ENCODE measurements around the gene ATRAID. TPM values are rescaled to one million over a fixed set of nuclear protein-coding genes. Genes with fewer than 3 reads are reported as not detected.

ATRAID gene
- polyA plus RNA-seq, 6 donors from 2014 or later: 296 to 424 (median 357) TPM

DNA sequence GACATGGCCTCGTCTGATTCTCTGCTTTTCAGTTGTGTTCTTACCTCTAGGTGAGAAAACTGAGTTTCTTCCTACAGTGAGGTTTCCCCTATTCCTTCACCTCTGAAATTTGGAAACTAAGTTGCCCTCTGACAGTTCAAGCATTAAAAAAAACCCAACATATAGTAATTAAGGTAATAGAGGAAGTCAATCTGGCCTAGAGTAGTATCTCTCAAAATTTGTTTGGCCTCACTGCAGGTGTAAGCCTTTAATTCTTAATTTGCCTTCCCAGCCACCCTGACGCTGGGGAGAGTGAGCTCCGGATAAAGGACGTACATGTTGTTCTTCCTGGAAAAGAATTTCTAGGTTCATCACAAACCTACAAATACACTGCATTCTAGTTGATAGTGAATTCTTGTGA, 6.8 kb downstream of the ATRAID start:
- peaks cover 6 to 10% of the 10 kb centered on the region in 2 donors for H3K36me3 Mint-ChIP-seq
- H3K4me1 Mint-ChIP-seq: peaks cover 36 to 38% (median 38%) of the 10 kb centered on the region in 3 donors
- peak overlapping the region in 7 of 8 donors; percentile 35 to 99 (median 96) for H3K4me3 Mint-ChIP-seq
- H3K27me3 Mint-ChIP-seq: no peaks in the 10 kb centered on the region
- no peaks in the 10 kb centered on the region for H3K9me3 Mint-ChIP-seq
- peak overlapping the region in 2 of 6 donors; percentile 34 to 75 for H3K27ac Mint-ChIP-seq
- ATAC-seq (ENCODE audit: low read depth in 2 of 2): no peak
- DNase-seq: no peak

DNA sequence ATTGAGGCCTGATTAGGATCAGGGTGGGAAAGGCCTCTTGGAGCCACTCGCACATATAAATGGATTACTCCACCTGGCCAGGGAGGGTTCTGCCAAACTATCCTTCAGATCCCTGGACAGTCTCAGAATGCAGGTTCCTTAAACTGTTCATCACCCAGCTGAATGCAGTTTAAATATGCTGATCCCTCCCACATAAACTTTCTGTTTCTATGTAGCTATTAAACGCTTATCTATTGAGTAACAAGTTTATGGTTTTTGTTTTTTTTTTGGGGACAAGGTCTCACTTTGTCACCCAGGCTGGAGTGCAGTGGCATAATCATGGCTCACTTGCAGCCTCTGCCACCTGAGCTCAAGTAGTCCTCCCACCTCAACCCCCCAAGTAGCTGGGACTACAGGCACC, 7.2 kb downstream of the ATRAID start:
- no peaks in the 10 kb centered on the region for H3K27me3 Mint-ChIP-seq
- H3K4me3 Mint-ChIP-seq: peak overlapping the region in 4 of 8 donors; percentile 35 to 96 (median 90)
- no peak for ATAC-seq (ENCODE audit: low read depth in 2 of 2)
- no peaks in the 10 kb centered on the region for H3K9me3 Mint-ChIP-seq
- peak overlapping the region in 1 of 6 donors; percentile 34 for H3K27ac Mint-ChIP-seq
- DNase-seq: no peak
- peaks cover 33 to 37% (median 36%) of the 10 kb centered on the region in 3 donors for H3K4me1 Mint-ChIP-seq
- peaks cover 6 to 12% of the 10 kb centered on the region in 2 donors for H3K36me3 Mint-ChIP-seq

DNA sequence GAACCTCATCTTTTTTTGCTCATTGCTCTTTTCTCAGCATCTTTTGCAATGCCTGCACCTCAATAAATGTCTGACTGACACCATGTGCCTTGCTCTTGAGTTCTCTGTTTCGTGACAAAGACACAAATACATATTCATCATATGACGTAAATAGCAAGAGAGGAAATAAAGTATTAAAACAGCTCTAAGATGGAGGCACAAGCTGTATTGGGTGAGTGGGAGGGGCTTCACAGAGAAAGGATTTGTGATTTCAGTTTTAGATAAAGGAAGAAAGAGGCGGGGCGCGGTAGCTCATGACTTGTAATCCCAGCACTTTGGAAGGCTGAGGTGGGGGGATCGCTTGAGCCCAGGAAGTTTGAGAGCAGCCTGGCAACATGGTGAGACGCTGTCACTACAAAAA, 8.2 kb downstream of the ATRAID start:
- peak overlapping the region in 1 of 8 donors; percentile 41 for H3K4me3 Mint-ChIP-seq
- no peaks in the 10 kb centered on the region for H3K27me3 Mint-ChIP-seq
- H3K9me3 Mint-ChIP-seq: no peaks in the 10 kb centered on the region
- ATAC-seq (ENCODE audit: low read depth in 2 of 2) (no peak), DNase-seq (no peak)
- H3K27ac Mint-ChIP-seq: peak overlapping the region in 1 of 6 donors; percentile 14
- H3K4me1 Mint-ChIP-seq: peaks cover 33 to 37% (median 36%) of the 10 kb centered on the region in 3 donors
- H3K36me3 Mint-ChIP-seq: peaks cover 10 to 22% of the 10 kb centered on the region in 2 donors

DNA sequence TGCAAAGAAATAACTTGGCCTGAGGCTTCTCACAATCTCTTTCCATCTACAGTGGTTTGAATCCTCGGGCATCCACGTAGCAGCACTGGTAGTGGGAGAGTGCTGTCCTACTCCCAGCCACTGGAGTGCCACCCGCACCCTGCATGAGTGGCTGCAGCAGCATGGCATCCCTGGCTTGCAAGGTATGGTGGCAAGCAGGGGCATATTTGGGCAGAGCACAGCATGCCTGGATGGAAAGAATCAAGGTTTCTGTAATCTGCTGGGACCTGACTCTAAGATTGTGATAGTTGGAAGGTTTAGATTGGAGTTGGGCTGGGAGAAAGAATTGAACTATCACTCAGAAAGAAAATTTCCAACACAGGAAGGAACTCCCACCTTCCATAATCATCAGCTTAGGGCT, 9.3 kb downstream of the ATRAID start:
- Mint-ChIP-seq H3K27ac (no peak overlapping the region), H3K36me3 (peaks cover 10 to 25% of the 10 kb centered on the region in 2 donors), H3K27me3 (no peaks in the 10 kb centered on the region), H3K4me1 (peaks cover 27 to 37% (median 31%) of the 10 kb centered on the region in 3 donors), H3K9me3 (no peaks in the 10 kb centered on the region), H3K4me3 (peak overlapping the region in 2 of 8 donors; percentile 37 to 54)
- DNase-seq: no peak
- no peak for ATAC-seq (ENCODE audit: low read depth in 2 of 2)

DNA sequence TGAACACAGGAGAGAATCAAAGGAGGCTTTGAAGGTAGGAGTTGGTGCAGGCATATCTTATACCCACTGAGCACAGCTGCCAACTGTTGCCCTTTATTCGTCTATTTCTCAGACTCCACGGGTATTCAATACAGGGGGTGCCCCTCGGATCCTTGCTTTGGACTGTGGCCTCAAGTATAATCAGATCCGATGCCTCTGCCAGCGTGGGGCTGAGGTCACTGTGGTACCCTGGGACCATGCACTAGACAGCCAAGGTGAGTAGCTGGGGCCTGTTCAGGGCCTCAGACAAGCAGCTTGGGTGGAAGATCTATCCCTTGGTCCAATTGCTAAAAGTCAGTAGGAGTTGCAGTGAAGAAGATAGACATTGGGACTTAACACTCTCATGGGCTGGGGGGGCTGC, 10.6 kb downstream of the ATRAID start:
- Mint-ChIP-seq H3K4me3 (no peak overlapping the region), H3K27me3 (no peaks in the 10 kb centered on the region), H3K4me1 (peaks cover 16 to 27% (median 20%) of the 10 kb centered on the region in 3 donors), H3K36me3 (peaks cover 15 to 32% of the 10 kb centered on the region in 2 donors), H3K27ac (no peak overlapping the region), H3K9me3 (no peaks in the 10 kb centered on the region)
- DNase-seq: no peak
- no peak for ATAC-seq (ENCODE audit: low read depth in 2 of 2)

DNA sequence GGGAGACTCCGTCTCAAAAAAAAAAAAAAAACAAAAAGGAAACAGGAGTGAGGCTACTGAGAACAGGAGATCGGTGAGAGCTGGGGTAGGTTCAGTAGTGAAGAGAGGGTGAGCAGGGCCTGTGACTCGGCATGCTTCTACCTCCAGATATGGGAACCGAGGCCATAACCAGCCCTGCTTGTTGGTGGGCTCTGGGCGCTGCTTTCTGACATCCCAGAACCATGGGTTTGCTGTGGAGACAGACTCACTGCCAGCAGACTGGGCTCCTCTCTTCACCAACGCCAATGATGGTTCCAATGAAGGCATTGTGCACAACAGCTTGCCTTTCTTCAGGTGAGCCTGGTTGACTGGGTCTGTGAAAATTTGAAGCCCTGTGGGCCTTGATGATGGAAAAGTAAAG, 11.6 kb downstream of the ATRAID start:
- no peak for ATAC-seq (ENCODE audit: low read depth in 2 of 2)
- H3K4me3 Mint-ChIP-seq: no peak overlapping the region
- peaks cover 22 to 32% of the 10 kb centered on the region in 2 donors for H3K36me3 Mint-ChIP-seq
- H3K4me1 Mint-ChIP-seq: peaks cover 6 to 17% (median 10%) of the 10 kb centered on the region in 3 donors
- no peaks in the 10 kb centered on the region for H3K9me3 Mint-ChIP-seq
- H3K27ac Mint-ChIP-seq: no peak overlapping the region
- no peaks in the 10 kb centered on the region for H3K27me3 Mint-ChIP-seq
- no peak for DNase-seq

DNA sequence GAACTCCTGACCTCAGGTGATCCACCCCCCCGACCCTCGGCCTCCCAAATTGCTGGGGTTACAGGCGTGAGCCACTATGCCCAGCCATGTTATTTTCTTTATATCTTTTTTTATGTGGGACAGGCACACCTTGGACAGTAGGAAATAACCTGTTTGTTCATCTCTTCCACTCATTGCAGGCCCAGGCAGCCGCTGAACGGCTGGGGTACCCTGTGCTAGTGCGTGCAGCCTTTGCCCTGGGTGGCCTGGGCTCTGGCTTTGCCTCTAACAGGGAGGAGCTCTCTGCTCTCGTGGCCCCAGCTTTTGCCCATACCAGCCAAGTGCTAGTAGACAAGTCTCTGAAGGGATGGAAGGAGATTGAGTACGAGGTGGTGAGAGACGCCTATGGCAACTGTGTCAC, 13.7 kb downstream of the ATRAID start:
- peak overlapping the region in 1 of 6 donors; percentile 54 for H3K27ac Mint-ChIP-seq
- no peak overlapping the region for H3K4me3 Mint-ChIP-seq
- DNase-seq: no peak
- peaks cover 22 to 32% of the 10 kb centered on the region in 2 donors for H3K36me3 Mint-ChIP-seq
- ATAC-seq (ENCODE audit: low read depth in 2 of 2): no peak
- H3K9me3 Mint-ChIP-seq: no peaks in the 10 kb centered on the region
- no peaks in the 10 kb centered on the region for H3K27me3 Mint-ChIP-seq
- H3K4me1 Mint-ChIP-seq: peaks cover 0 to 13% (median 6%) of the 10 kb centered on the region in 3 donors

DNA sequence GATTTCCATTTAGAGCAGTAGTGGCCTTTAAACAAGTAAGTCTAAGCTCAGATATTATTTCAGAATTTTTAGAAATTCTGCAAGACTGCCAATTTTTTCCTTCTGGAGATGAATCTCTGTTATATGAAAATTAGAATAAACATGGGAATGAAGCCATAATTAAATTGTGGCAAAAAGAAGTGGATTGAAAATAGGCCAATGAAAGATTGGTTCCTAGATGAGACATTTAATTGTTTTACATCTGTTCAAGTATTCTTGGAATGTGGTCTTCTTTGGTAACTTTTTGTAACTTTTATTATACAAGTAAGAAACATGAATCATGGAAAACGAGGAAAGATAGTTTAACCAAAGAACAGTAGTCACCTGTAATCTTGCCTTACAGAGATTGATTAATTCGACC, 15.7 kb downstream of the ATRAID start:
- Mint-ChIP-seq H3K9me3 (no peaks in the 10 kb centered on the region), H3K4me1 (peaks cover 4 to 6% (median 5%) of the 10 kb centered on the region in 3 donors), H3K27me3 (no peaks in the 10 kb centered on the region), H3K27ac (no peak overlapping the region), H3K4me3 (no peak overlapping the region), H3K36me3 (peaks cover 18 to 34% of the 10 kb centered on the region in 2 donors)
- DNase-seq (no peak), ATAC-seq (ENCODE audit: low read depth in 2 of 2) (no peak)

DNA sequence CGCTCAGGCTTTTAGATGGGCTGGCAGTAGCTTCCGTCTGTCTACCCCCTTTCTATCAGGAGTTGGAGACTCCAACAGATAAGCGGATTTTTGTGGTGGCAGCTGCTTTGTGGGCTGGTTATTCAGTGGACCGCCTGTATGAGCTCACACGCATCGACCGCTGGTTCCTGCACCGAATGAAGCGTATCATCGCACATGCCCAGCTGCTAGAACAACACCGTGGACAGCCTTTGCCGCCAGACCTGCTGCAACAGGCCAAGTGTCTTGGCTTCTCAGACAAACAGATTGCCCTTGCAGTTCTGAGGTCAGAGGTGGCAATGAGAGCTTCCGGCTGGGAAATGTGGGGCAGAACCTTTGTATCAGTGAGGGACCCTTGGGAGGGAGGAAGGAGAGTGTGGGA, 20.1 kb downstream of the ATRAID start:
- DNase-seq (no peak), ATAC-seq (ENCODE audit: low read depth in 2 of 2) (no peak)
- Mint-ChIP-seq H3K36me3 (peaks cover 33 to 36% of the 10 kb centered on the region in 2 donors), H3K4me1 (peaks cover 0 to 6% (median 4%) of the 10 kb centered on the region in 3 donors), H3K27ac (no peak overlapping the region), H3K4me3 (no peak overlapping the region), H3K9me3 (no peaks in the 10 kb centered on the region), H3K27me3 (no peaks in the 10 kb centered on the region)

DNA sequence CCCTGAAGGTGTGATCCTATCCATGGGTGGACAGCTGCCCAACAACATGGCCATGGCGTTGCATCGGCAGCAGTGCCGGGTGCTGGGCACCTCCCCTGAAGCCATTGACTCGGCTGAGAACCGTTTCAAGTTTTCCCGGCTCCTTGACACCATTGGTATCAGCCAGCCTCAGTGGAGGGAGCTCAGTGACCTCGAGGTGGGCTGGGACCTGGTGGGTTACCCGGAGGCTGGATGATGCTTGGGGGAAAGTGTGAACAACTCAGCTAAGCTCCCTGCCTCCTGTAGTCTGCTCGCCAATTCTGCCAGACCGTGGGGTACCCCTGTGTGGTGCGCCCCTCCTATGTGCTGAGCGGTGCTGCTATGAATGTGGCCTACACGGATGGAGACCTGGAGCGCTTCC, 21.5 kb downstream of the ATRAID start:
- ATAC-seq (ENCODE audit: low read depth in 2 of 2) (no peak), DNase-seq (no peak)
- Mint-ChIP-seq H3K36me3 (peaks cover 28 to 47% of the 10 kb centered on the region in 2 donors), H3K27ac (no peak overlapping the region), H3K4me1 (peaks cover 1 to 6% (median 4%) of the 10 kb centered on the region in 3 donors), H3K4me3 (no peak overlapping the region), H3K9me3 (no peaks in the 10 kb centered on the region), H3K27me3 (no peaks in the 10 kb centered on the region)

DNA sequence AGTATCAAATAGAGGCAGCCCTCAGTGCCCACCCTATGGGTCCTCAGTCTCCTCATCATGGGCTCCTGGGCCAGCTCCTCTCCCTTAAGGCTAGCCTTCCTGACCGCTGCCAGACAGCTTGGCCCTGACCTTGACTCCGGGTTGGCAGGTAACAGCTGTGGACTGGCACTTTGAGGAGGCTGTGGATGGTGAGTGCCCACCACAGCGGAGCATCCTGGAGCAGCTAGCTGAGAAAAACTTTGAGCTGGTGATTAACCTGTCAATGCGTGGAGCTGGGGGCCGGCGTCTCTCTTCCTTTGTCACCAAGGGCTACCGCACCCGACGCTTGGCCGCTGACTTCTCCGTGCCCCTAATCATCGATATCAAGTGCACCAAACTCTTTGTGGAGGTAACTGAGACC, 24.3 kb downstream of the ATRAID start:
- no peaks in the 10 kb centered on the region for H3K9me3 Mint-ChIP-seq
- no peak for DNase-seq
- H3K27ac Mint-ChIP-seq: peak overlapping the region in 2 of 6 donors; percentile 9 to 68
- H3K36me3 Mint-ChIP-seq: peaks cover 28 to 63% of the 10 kb centered on the region in 2 donors
- no peak overlapping the region for H3K4me3 Mint-ChIP-seq
- H3K4me1 Mint-ChIP-seq: peaks cover 1 to 6% (median 4%) of the 10 kb centered on the region in 3 donors
- H3K27me3 Mint-ChIP-seq: no peaks in the 10 kb centered on the region
- no peak for ATAC-seq (ENCODE audit: low read depth in 2 of 2)

DNA sequence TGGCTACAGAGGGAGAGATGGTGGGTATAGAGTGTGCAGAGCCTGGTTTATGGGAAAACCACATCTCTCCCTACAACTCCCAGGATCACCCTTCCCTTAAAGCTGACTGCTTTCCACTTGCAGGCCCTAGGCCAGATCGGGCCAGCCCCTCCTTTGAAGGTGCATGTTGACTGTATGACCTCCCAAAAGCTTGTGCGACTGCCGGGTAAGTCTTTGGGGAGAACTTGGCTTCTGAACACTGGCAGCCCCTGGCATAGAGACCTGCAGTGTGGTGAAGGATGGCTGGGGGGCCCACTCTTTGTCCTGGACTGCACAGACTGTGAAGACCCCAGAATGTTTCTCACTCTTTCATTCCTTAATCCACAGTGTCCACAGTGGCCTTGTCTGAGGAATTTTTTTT, 24.8 kb downstream of the ATRAID start:
- Mint-ChIP-seq H3K4me1 (peaks cover 1 to 4% (median 3%) of the 10 kb centered on the region in 3 donors), H3K4me3 (no peak overlapping the region), H3K9me3 (no peaks in the 10 kb centered on the region), H3K27ac (peak overlapping the region in 1 of 6 donors; percentile 68), H3K36me3 (peaks cover 28 to 58% of the 10 kb centered on the region in 2 donors), H3K27me3 (no peaks in the 10 kb centered on the region)
- ATAC-seq (ENCODE audit: low read depth in 2 of 2) (no peak), DNase-seq (no peak)

DNA sequence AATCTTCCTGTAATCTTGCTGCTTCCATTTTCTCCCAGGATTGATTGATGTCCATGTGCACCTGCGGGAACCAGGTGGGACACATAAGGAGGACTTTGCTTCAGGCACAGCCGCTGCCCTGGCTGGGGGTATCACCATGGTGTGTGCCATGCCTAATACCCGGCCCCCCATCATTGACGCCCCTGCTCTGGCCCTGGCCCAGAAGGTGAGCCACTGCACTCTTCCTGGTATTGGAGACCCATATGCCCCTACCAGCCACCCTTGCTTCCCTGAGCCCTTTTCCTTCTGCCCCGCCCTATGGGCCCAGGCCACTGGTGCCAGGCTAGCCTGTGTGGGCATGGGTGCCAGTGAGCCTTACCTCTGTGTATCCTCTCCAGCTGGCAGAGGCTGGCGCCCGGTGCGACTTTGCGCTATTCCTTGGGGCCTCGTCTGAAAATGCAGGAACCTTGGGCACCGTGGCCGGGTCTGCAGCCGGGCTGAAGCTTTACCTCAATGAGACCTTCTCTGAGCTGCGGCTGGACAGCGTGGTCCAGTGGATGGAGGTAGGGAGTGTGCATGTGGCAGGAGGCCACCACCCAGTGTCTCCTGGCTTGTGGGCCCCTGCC, 25.6 kb downstream of the ATRAID start:
- H3K36me3 Mint-ChIP-seq: peaks cover 27 to 57% of the 10 kb centered on the region in 2 donors
- H3K27ac Mint-ChIP-seq: no peak overlapping the region
- H3K27me3 Mint-ChIP-seq: no peaks in the 10 kb centered on the region
- no peak for ATAC-seq (ENCODE audit: low read depth in 2 of 2)
- H3K4me3 Mint-ChIP-seq: no peak overlapping the region
- peaks cover 1 to 5% (median 3%) of the 10 kb centered on the region in 3 donors for H3K4me1 Mint-ChIP-seq
- H3K9me3 Mint-ChIP-seq: no peaks in the 10 kb centered on the region
- DNase-seq: no peak

DNA sequence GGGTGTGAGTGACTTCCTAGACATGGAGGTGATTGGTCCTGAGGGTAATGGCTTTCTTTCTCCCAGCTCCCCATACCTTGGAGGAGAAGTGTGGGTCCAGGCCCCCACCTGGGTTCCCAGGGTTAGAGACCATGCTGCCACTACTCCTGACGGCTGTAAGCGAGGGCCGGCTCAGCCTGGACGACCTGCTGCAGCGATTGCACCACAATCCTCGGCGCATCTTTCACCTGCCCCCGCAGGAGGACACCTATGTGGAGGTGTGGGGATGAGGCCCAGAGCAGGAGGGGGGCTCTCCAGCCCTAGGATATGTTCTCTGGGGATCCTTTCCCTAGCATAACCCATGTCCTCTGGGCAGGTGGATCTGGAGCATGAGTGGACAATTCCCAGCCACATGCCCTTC, 27.1 kb downstream of the ATRAID start:
- H3K27me3 Mint-ChIP-seq: no peaks in the 10 kb centered on the region
- no peak for ATAC-seq (ENCODE audit: low read depth in 2 of 2)
- H3K4me3 Mint-ChIP-seq: no peak overlapping the region
- DNase-seq: no peak
- H3K9me3 Mint-ChIP-seq: no peaks in the 10 kb centered on the region
- peaks cover 0 to 5% (median 1%) of the 10 kb centered on the region in 3 donors for H3K4me1 Mint-ChIP-seq
- H3K36me3 Mint-ChIP-seq: peaks cover 13 to 42% of the 10 kb centered on the region in 2 donors
- H3K27ac Mint-ChIP-seq: no peak overlapping the region

Measured in naive B cell (primary cell).